Glutamatergic neuron (in vitro differentiated cells): ENCODE data around the gene CTSZ. TPM values are rescaled to one million over a fixed set of nuclear protein-coding genes. Genes with fewer than 3 reads are reported as not detected.

ENCODE experiments used
- DNase-seq: peaks from one replicate; pipeline ENCODE4 v3.0.0; 2022
- H3K27ac Mint-ChIP-seq: one replicate; pipeline ENCODE4 v1.8.0; 2020; ENCODE audit warnings: mild to moderate bottlenecking, mixed read lengths, inconsistent platforms; ENCODE audit not compliant: unreplicated experiment
- H3K27me3 Mint-ChIP-seq: one replicate; pipeline ENCODE4 v1.8.0; 2020; ENCODE audit warnings: mild to moderate bottlenecking, moderate library complexity, mixed read lengths, inconsistent platforms; ENCODE audit not compliant: unreplicated experiment
- H3K36me3 Mint-ChIP-seq: one replicate; pipeline ENCODE4 v1.8.0; 2020; ENCODE audit warnings: mild to moderate bottlenecking, mixed read lengths, inconsistent platforms; ENCODE audit not compliant: unreplicated experiment
- H3K4me1 Mint-ChIP-seq: one replicate; pipeline ENCODE4 v1.8.0; 2020; ENCODE audit warnings: mild to moderate bottlenecking, low read depth, mixed read lengths, inconsistent platforms; ENCODE audit not compliant: unreplicated experiment
- H3K4me3 Mint-ChIP-seq: one replicate; pipeline ENCODE4 v1.8.0; 2020; ENCODE audit warnings: mild to moderate bottlenecking, mixed read lengths, inconsistent platforms; ENCODE audit not compliant: unreplicated experiment
- H3K9me3 Mint-ChIP-seq: one replicate; pipeline ENCODE4 v1.8.0; 2020; ENCODE audit warnings: mild to moderate bottlenecking, moderate library complexity, mixed read lengths, inconsistent platforms; ENCODE audit not compliant: unreplicated experiment
- CTCF ChIP-seq: fragments of 200-600 bp; sonication (generic); IDR thresholded peaks from one replicate; pipeline ENCODE4 v1.5.0; 2021; ENCODE audit not compliant: partially characterized antibody, unreplicated experiment
- total RNA-seq: library from RNA; stranded (reverse); fragmentation: NEBNext Ultra II Directional; extraction: Animal tissue kit (Norgen Biotek cat#: 25700); gene quantifications from one replicate; pipeline ENCODE4 v1.2.1, GENCODE V29; 2021; ENCODE audit not compliant: unreplicated experiment

The CTSZ gene
- total RNA-seq, 1 donor from 2014 or later = 13.1 TPM

GRCh38 chr20:58997141-58997770 lies 9.8 kb downstream of the CTSZ start:
- Mint-ChIP-seq H3K27ac (no peak overlapping the region), H3K27me3 (peaks cover 6% of the 10 kb centered on the region), H3K36me3 (no peaks in the 10 kb centered on the region), H3K4me1 (peaks cover 4% of the 10 kb centered on the region), H3K4me3 (peak overlapping the region; percentile 5), H3K9me3 (peaks cover 1% of the 10 kb centered on the region)
- TF ChIP-seq CTCF = no peak
- no peak for DNase-seq

- Mint-ChIP-seq H3K4me1 (peaks cover 4% of the 10 kb centered on the region), H3K27me3 (peaks cover 2% of the 10 kb centered on the region), H3K27ac (no peak overlapping the region), H3K4me3 (no peak overlapping the region), H3K36me3 (no peaks in the 10 kb centered on the region), H3K9me3 (no peaks in the 10 kb centered on the region)
- TF ChIP-seq CTCF = no peak
- DNase-seq = no peak
Observed at GRCh38 chr20:58996226-58996611, 10.8 kb downstream of the CTSZ start.

- H3K9me3 Mint-ChIP-seq = no peaks in the 10 kb centered on the region
- no peak for TF ChIP-seq CTCF
- H3K27ac Mint-ChIP-seq = peak overlapping the region; percentile 43
- H3K4me1 Mint-ChIP-seq = peaks cover 4% of the 10 kb centered on the region
- H3K4me3 Mint-ChIP-seq = no peak overlapping the region
- H3K36me3 Mint-ChIP-seq = no peaks in the 10 kb centered on the region
- no peak for DNase-seq
- peaks cover 2% of the 10 kb centered on the region for H3K27me3 Mint-ChIP-seq
Observed at GRCh38 chr20:58995461-58996225, 11.4 kb downstream of the CTSZ start.

- Mint-ChIP-seq H3K9me3 (no peaks in the 10 kb centered on the region), H3K27me3 (peaks cover 2% of the 10 kb centered on the region), H3K4me3 (no peak overlapping the region), H3K4me1 (peaks cover 4% of the 10 kb centered on the region), H3K27ac (no peak overlapping the region), H3K36me3 (no peaks in the 10 kb centered on the region)
- TF ChIP-seq CTCF = no peak
- no peak for DNase-seq
Observed at GRCh38 chr20:58994390-58995159, 12.5 kb downstream of the CTSZ start.
